KMS-11 (cell line): ENCODE measurements around the gene S100G.

ENCODE experiments used
- H2AFZ ChIP-seq: fragments of 200-600 bp; sonication (generic); 2 replicates; pipeline ENCODE4 v1.6.1; 2016; ENCODE audit warnings: antibody characterized with exemption, mixed run types, low read depth
- H3K27ac ChIP-seq: fragments of 200-600 bp; sonication (generic); 2 replicates; pipeline ENCODE4 v1.6.1; 2016; ENCODE audit warnings: mild to moderate bottlenecking, mixed run types
- H3K27me3 ChIP-seq: fragments of 200-600 bp; sonication (generic); 2 replicates; pipeline ENCODE4 v1.6.1; 2017; ENCODE audit warnings: mild to moderate bottlenecking, low read depth, mixed run types, moderate library complexity; ENCODE audit not compliant: insufficient read depth
- H3K36me3 ChIP-seq: fragments of 200-600 bp; sonication (generic); 2 replicates; pipeline ENCODE4 v1.6.1; 2017; ENCODE audit warnings: mild to moderate bottlenecking, mixed run types; ENCODE audit not compliant: insufficient read depth
- H3K4me1 ChIP-seq: fragments of 200-600 bp; sonication (generic); 2 replicates; pipeline ENCODE4 v1.6.1; 2016; ENCODE audit warnings: mild to moderate bottlenecking, low read depth, mixed run types; ENCODE audit not compliant: poor library complexity, severe bottlenecking
- H3K4me2 ChIP-seq: fragments of 200-600 bp; sonication (generic); 2 replicates; pipeline ENCODE4 v1.7.0; 2016; ENCODE audit warnings: mild to moderate bottlenecking, mixed run types
- H3K4me3 ChIP-seq: fragments of 200-600 bp; sonication (generic); IDR thresholded peaks from 2 replicates; pipeline ENCODE4 v1.6.1; 2017; ENCODE audit warnings: low read depth, low read length, mixed read lengths; ENCODE audit not compliant: insufficient read depth
- H3K79me2 ChIP-seq: fragments of 200-600 bp; sonication (generic); 2 replicates; pipeline ENCODE4 v1.6.1; 2016; ENCODE audit warnings: low read depth, mixed run types; ENCODE audit not compliant: insufficient read depth
- H3K9ac ChIP-seq: fragments of 200-600 bp; sonication (generic); 2 replicates; pipeline ENCODE4 v1.6.1; 2016; ENCODE audit warnings: mild to moderate bottlenecking, mixed run types
- H4K20me1 ChIP-seq: fragments of 200-600 bp; sonication (generic); 2 replicates; pipeline ENCODE4 v1.6.1; 2016; ENCODE audit warnings: mild to moderate bottlenecking, mixed run types; ENCODE audit not compliant: insufficient read depth
- CTCF ChIP-seq: fragments of 200-600 bp; sonication (generic); conservative IDR thresholded peaks from 2 replicates; pipeline ENCODE4 v1.6.1; 2017; ENCODE audit warnings: low read depth, mild to moderate bottlenecking, antibody characterized with exemption, low read length, moderate library complexity, mixed read lengths

S100G gene

DNA sequence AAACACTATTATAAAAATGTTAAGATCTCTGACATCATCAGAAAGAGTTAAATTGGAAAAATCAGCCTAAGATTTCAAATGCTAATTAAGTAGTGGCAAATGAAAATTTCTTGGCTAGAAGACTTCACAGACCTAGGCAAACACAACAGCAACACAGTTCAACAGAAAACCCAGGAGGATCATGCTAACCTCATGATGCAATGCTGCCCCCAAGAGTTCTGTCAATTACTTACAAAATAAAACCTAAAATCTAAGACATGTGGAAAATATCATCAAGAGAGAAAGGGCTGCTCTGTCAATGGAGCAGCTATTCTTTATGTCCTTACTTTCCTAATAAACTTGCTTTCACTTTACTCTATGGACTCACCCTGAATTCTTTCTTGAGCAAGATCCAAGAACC, 21.0 kb downstream of the S100G start:
- no peaks in the 10 kb centered on the region for H4K20me1 ChIP-seq
- H3K9ac ChIP-seq, result no peak overlapping the region
- no peak overlapping the region for H3K27ac ChIP-seq
- no peaks in the 10 kb centered on the region for H3K79me2 ChIP-seq
- no peaks in the 10 kb centered on the region for H3K4me1 ChIP-seq
- no peak overlapping the region for H2AFZ ChIP-seq
- no peak overlapping the region for H3K4me3 ChIP-seq
- H3K36me3 ChIP-seq, result no peaks in the 10 kb centered on the region
- H3K27me3 ChIP-seq, result no peaks in the 10 kb centered on the region
- TF ChIP-seq CTCF, result peak; percentile 43; the same call in 1 of the 2 replicates
- no peak overlapping the region for H3K4me2 ChIP-seq

DNA sequence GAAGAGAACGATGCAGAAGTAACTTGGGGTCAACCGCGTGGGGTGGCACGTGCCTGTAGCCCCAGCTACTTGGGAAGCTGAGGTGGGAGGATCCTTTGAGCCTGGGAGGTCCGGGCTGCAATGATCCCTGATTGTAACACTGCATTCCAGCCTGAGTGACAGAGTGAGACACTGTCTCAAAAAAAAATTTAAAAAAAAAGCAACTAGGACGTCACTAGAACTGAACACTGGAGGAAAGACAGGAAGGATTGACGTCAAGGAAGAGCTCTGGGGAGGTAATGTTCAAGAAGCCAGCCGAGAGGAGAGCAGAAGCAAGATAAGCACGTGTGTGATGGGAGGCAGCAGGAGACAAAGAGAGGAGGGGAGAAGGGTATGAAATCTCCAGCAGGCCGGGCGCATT, 28.7 kb downstream of the S100G start:
- Histone ChIP-seq H3K4me3 (no peak overlapping the region), H3K27me3 (no peaks in the 10 kb centered on the region), H3K27ac (no peak overlapping the region), H3K4me2 (no peak overlapping the region), H3K79me2 (no peaks in the 10 kb centered on the region), H3K4me1 (no peaks in the 10 kb centered on the region), H2AFZ (no peak overlapping the region), H3K9ac (no peak overlapping the region), H3K36me3 (no peaks in the 10 kb centered on the region), H4K20me1 (no peaks in the 10 kb centered on the region)
- no peak for TF ChIP-seq CTCF

DNA sequence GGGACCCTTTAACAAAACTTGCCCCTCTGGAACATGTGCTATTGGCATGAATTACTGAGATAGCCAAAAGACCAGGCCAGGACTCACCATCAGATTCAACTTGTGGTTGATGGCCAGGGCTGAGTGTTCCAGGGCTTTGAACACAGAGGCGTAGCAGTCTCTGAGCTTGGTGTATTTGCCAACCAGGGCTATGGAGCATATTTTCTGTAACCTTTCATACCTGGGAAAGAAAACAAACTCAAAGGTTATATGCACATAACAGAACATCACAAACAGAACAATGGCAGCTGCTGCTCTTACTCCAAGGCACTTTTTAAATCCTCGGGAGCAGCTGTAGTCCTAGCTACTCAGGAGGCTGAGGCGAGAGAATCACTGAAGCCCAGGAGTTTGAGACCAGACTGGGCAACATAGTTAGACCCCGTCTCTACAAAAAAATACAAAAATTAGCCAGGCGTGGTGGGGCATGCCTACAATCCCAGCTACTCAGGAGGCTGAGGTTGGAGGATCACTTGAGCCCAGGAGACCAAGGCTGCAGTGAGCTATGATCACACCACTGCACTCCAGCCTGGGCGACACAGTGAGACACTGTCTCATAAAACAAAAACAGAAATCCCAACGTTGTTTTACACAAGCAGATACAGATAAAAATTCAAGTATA, 33.2 kb downstream of the S100G start:
- no peak overlapping the region for H3K9ac ChIP-seq
- no peaks in the 10 kb centered on the region for H3K27me3 ChIP-seq
- no peak overlapping the region for H3K4me2 ChIP-seq
- H3K27ac ChIP-seq, result no peak overlapping the region
- no peaks in the 10 kb centered on the region for H3K4me1 ChIP-seq
- no peaks in the 10 kb centered on the region for H3K36me3 ChIP-seq
- H2AFZ ChIP-seq, result no peak overlapping the region
- no peaks in the 10 kb centered on the region for H3K79me2 ChIP-seq
- no peak overlapping the region for H3K4me3 ChIP-seq
- TF ChIP-seq CTCF, result no peak
- no peaks in the 10 kb centered on the region for H4K20me1 ChIP-seq

DNA sequence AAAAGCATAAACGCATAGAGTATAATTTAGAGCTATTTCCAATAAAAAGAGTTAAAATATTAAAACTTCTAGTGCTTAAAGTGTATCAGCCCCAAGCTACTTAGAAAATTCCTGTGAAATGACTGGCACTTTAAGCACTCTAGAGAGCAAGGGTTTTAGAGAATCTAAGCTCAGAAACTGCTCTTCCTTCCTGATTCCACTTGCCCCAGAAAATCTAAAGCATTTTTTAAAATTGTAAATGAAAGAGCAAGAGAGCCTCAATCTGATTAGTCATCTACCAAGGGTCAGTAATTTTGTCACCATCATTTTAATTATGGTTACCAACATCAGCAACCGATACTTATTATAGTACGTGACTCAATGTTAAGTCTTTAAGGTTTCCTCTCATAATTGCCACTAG, 37.6 kb downstream of the S100G start:
- H3K36me3 ChIP-seq, result no peaks in the 10 kb centered on the region
- H4K20me1 ChIP-seq, result no peaks in the 10 kb centered on the region
- no peak overlapping the region for H2AFZ ChIP-seq
- H3K27ac ChIP-seq, result no peak overlapping the region
- no peak overlapping the region for H3K4me3 ChIP-seq
- H3K9ac ChIP-seq, result no peak overlapping the region
- no peak for TF ChIP-seq CTCF
- H3K4me1 ChIP-seq, result no peaks in the 10 kb centered on the region
- no peaks in the 10 kb centered on the region for H3K79me2 ChIP-seq
- H3K27me3 ChIP-seq, result no peaks in the 10 kb centered on the region
- H3K4me2 ChIP-seq, result no peak overlapping the region
